ENCODE measurements around the gene IQSEC2.

- TF ChIP-seq CTCF (IDR thresholded peaks at IDR 0.05) (no peak), POLR2A (IDR thresholded peaks at IDR 0.05) (peak in 1 of 4 donors; percentile 46)
Measured at GRCh38 chrX:53321230-53321942, 40.0 kb upstream of the IQSEC2 start.

Measured in esophagus squamous epithelium (tissue), 4 donors.